ENCODE results near the gene LETM1.

The LETM1 gene

GRCh38 chr4:1793496-1793840 is 62.5 kb downstream of the LETM1 start:
- peak; percentile 15 for DNase-seq

GRCh38 chr4:1792832-1793495 is 63.0 kb downstream of the LETM1 start, which contains the start of gene FGFR3:
Gene FGFR3, plus strand, starts transcription at chr4:1793293. Its CDS starts 642 bp downstream, at chr4:1793935.
- DNase-seq: peak; percentile 36

- no peak for DNase-seq
Observed at GRCh38 chr4:1792158-1792831, 63.7 kb downstream of the LETM1 start.

- DNase-seq: no peak
Observed at GRCh38 chr4:1790005-1790404, 66.0 kb downstream of the LETM1 start.

GRCh38 chr4:1789552-1789951 is 66.4 kb downstream of the LETM1 start:
- DNase-seq: no peak

GRCh38 chr4:1788254-1788973 is 67.5 kb downstream of the LETM1 start:
- DNase-seq: no peak

GRCh38 chr4:1787411-1788077 is 68.4 kb downstream of the LETM1 start:
- DNase-seq: no peak

- no peak for DNase-seq
Observed at GRCh38 chr4:1786544-1787362, 69.2 kb downstream of the LETM1 start.

- DNase-seq: no peak
Observed at GRCh38 chr4:1785592-1785991, 70.4 kb downstream of the LETM1 start.

GRCh38 chr4:1784789-1785591 is 71.0 kb downstream of the LETM1 start:
- DNase-seq: no peak

- no peak for DNase-seq
Observed at GRCh38 chr4:1784395-1784788, 71.6 kb downstream of the LETM1 start.

- no peak for DNase-seq
Observed at GRCh38 chr4:1783970-1784369, 72.0 kb downstream of the LETM1 start.

- no peak for DNase-seq
Observed at GRCh38 chr4:1783015-1783414, 72.9 kb downstream of the LETM1 start.

GRCh38 chr4:1780435-1780834 is 75.5 kb downstream of the LETM1 start:
- no peak for DNase-seq

- DNase-seq: no peak
Observed at GRCh38 chr4:1779588-1780382, 76.2 kb downstream of the LETM1 start.

GRCh38 chr4:1778642-1779392 is 77.1 kb downstream of the LETM1 start:
- no peak for DNase-seq

- peak; percentile 21 for DNase-seq
Observed at GRCh38 chr4:1777822-1778641, 77.9 kb downstream of the LETM1 start.

- no peak for DNase-seq
Observed at GRCh38 chr4:1776521-1777161, 79.3 kb downstream of the LETM1 start.
